ENCODE results near the gene NOS3. TPM values are rescaled to one million over a fixed set of nuclear protein-coding genes. Genes with fewer than 3 reads are reported as not detected.
A peak's percentile ranks its signal among the peaks of the same experiment; 100 is the strongest.

Gene NOS3
- total and polyA plus RNA-seq, 2 of the 13 experiments (the other 11 are each of a cell fraction or from before 2014, with no cell fraction given) = 3.7 to 7.5 TPM

GRCh38 chr7:151059367-151060112, 68.7 kb downstream of the NOS3 start, which contains the start of gene SLC4A2 (continued):
- TF ChIP-seq TOPORS (CRISPR knock-in tag; IDR thresholded peaks at IDR 0.05) (no peak), ATF5 (CRISPR knock-in tag; IDR thresholded peaks at IDR 0.05; ENCODE audit: low read depth) (no peak), KDM5B (CRISPR knock-in tag; IDR thresholded peaks at IDR 0.05; ENCODE audit: borderline replicate concordance) (0 out of 2 replicates have a peak, but pooled peaks have one; percentile 13), SIX1 (CRISPR knock-in tag; IDR thresholded peaks at IDR 0.05; ENCODE audit: borderline replicate concordance) (no peak), GPN1 (CRISPR knock-in tag; IDR thresholded peaks at IDR 0.05; ENCODE audit: borderline replicate concordance) (no peak), FIP1L1 (IDR thresholded peaks at IDR 0.05; ENCODE audit: borderline replicate concordance, insufficient read depth, low read depth, low read length) (no peak), ZBTB43 (CRISPR knock-in tag; conservative IDR thresholded peaks at IDR 0.05) (no peak), TFAP4 (IDR thresholded peaks at IDR 0.05; ENCODE audit: borderline replicate concordance, low read depth) (no peak), ZGPAT (CRISPR knock-in tag; IDR thresholded peaks at IDR 0.05) (peak; percentile 19; the same call in 1 of the 2 replicates), ZNF724P (CRISPR knock-in tag; IDR thresholded peaks at IDR 0.05; ENCODE audit: borderline replicate concordance) (no peak), PRDM15 (CRISPR knock-in tag; IDR thresholded peaks at IDR 0.05) (no peak), TBX3 (IDR thresholded peaks at IDR 0.05; ENCODE audit: borderline replicate concordance) (no peak), AGO2 (optimal IDR thresholded peaks at IDR 0.05; ENCODE audit: low read depth, low read length) (no peak), ZXDC (CRISPR knock-in tag; IDR thresholded peaks at IDR 0.05) (no peak)
